Gastrocnemius medialis (tissue), 4 donors: Measurements from ENCODE around the gene B3GALT5.

Source experiments
- POLR2A ChIP-seq, 2 donors: fragments of 450-650 bp; IDR thresholded peaks; one replicate each; pipeline ENCODE4 v1.6.1; 2017; ENCODE audit warnings: antibody characterized with exemption in 2 of 2, mild to moderate bottlenecking in 2 of 2, moderate library complexity in 2 of 2
- TF ChIP-seq, protein P1 (sequence below), 5 experiments: fragments of 450-650 bp in 3 of 5; fragments of 200-600 bp in 2 of 5; sonication (generic) in 2 of 5; IDR thresholded peaks in 4 of 5; conservative IDR thresholded peaks in 1 of 5; 1 replicate in 4 of 5; 2 replicates in 1 of 5; pipeline ENCODE4 v1.5.1; 2016 to 2019; ENCODE audit warnings: antibody characterized with exemption in 5 of 5, mild to moderate bottlenecking in 3 of 5, moderate library complexity in 3 of 5

- TF ChIP-seq, protein P1, sequence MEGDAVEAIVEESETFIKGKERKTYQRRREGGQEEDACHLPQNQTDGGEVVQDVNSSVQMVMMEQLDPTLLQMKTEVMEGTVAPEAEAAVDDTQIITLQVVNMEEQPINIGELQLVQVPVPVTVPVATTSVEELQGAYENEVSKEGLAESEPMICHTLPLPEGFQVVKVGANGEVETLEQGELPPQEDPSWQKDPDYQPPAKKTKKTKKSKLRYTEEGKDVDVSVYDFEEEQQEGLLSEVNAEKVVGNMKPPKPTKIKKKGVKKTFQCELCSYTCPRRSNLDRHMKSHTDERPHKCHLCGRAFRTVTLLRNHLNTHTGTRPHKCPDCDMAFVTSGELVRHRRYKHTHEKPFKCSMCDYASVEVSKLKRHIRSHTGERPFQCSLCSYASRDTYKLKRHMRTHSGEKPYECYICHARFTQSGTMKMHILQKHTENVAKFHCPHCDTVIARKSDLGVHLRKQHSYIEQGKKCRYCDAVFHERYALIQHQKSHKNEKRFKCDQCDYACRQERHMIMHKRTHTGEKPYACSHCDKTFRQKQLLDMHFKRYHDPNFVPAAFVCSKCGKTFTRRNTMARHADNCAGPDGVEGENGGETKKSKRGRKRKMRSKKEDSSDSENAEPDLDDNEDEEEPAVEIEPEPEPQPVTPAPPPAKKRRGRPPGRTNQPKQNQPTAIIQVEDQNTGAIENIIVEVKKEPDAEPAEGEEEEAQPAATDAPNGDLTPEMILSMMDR (IDR thresholded peaks at IDR 0.05 in 4 of 5, conservative IDR thresholded peaks at IDR 0.05 in 1 of 5): no peak
- no peak for TF ChIP-seq POLR2A (IDR thresholded peaks at IDR 0.05)
Observed at GRCh38 chr21:39663066-39663465, 50.3 kb downstream of the B3GALT5 start.
